Measurements from ENCODE around the gene OBP2B.
"Not testable (repeated sequence)": the region's sequence is repeated elsewhere in the genome, so short reads cannot be mapped to it uniquely, and the experiment has no call there.

OBP2B gene

DNA sequence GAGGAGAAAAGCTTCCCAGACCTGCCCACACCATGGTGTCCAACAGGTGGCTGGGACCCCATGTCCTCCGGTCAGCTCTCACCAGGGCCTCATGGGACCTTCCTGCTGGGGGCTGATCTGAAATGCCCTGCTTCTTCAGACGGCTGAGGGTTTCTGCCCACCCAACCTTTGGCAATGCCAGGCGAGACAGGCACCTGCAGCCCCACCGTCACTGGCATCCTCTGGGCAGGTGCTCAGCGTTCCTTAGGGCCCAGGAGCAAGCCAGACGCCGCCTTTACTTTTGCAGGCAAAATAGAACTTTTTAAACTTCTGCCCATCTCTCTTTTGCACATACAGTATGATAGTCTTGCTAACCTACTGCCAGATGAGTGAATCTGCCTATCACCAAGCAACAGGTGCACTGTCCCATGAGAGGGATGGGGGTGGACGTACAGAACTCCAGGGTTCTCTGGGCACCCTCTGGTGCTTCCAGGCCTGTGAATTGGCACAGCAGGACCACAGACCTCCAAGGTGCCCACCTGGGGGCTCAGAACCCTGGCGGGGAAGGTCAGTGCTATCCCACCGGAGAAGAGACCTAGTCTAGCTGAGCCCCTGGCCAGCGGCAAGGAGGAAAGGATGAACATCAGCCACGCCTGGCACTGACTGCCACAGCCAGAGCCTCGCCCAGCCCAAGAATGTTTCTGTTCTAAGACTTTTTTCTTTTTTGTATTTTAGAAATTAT lies 7.5 kb downstream of the OBP2B start:
- no peak for DNase-seq (ENCODE audit: low spot score)

DNA sequence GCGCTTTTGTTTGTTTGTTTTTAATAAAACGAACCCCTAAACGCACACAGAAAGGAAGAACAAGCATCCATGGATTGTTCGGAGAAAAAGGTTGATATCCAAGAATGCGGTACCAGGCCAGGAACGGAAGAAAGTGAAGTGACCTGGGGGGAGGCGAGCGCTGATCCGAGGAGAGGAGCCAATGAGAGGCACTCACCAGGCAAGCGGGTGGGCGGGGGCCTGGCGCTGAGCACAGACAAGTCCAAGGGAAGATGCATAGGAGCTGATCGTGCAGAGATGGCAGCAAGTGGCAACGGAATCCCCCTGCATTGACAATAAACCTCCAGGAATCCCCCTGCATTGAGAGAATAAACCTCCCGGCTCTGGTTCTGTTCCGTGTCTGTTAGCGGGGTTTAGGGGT lies 8.4 kb downstream of the OBP2B start:
- no peak for DNase-seq (ENCODE audit: low spot score)

DNA sequence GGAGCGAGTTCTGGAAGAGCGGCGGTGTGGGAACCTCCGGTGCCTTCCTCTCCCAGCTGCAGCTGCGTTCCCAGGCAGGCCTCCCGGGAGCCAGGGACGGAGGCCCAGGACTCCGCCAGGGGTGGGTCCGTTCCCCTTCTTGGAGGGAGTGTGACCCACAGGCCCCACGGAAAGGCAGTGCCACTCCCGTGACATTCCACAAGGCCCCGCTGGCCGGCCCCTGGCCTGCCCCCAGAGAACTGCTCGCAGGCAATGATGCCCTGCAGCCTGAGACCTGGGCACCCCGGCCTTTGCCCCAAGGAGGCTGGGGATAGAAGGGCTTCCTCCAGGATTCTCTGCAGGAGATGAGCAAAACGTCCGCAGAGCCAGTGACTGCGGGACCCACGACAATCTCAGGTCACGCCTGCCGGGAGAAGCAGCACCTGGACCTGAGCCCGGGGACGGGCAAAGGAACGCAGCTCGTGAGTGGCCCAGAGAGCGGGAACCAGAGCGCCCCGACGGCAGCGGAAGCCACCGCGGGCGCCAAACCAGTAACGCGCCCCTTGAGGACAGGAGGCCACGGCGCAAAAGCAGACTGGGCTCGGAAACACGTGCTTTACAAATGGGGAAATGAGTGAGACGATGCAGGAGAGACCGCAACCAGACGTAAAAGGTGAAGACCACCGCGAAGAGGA lies 9.3 kb downstream of the OBP2B start:
- peak; percentile 34 for DNase-seq (ENCODE audit: low spot score)

DNA sequence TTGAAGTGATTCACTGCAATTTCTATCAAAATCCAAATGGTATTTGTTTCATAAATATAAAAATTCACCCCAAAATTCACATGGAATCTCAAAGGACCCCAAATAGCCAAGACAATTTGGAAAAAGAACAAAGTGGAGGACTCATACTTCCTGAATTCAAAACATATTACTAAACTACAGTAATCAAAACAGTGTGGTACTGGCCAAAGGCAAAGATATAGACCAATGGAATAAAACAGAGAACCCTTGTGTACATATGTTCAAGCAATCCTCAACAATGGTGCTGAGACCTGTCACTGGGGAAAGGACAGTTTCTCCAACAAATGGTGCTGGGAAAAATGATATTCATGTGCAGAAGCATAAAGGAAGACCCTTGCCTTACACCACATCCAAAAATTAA lies 14.0 kb downstream of the OBP2B start:
- DNase-seq (ENCODE audit: low spot score): no peak

DNA sequence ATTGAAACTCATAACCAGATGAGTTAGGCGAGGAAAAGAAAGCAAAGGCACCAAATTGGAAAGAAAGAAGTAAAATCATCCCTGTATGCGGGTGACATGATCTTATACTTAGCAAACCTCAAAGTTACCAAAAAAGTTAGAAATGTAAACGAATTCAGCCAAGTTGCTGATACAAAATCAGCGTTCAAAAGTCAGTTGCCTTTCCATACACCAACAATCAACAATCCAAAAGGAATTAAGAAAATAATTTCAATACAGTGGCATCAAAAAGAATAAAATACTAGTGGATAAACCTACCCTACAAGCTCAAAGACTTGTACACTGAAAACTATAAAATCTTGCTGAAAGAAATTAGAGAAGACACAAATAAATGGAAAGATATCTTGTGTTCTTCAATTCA lies 14.5 kb downstream of the OBP2B start:
- DNase-seq (ENCODE audit: low spot score): no peak

DNA sequence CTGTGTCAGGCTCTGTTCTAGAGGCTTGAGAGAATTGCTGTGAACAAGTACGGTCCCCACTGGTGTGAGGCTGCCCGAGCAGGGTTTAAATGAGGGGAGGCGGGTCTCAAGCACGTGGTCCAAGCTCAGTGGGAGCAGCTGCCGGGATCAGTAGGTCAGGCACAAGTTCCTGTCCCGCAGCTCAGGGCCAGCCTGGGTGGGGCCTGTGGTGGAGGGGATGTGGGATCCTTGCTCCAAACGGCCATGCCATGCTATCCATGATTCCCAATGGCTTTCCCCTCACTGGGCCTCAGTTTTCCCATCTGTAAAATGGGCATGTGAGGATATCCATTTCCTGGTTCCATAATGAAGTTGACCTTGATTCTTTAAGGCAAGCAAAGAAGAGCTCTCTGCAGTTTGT lies 17.1 kb downstream of the OBP2B start:
- no peak for DNase-seq (ENCODE audit: low spot score)

DNA sequence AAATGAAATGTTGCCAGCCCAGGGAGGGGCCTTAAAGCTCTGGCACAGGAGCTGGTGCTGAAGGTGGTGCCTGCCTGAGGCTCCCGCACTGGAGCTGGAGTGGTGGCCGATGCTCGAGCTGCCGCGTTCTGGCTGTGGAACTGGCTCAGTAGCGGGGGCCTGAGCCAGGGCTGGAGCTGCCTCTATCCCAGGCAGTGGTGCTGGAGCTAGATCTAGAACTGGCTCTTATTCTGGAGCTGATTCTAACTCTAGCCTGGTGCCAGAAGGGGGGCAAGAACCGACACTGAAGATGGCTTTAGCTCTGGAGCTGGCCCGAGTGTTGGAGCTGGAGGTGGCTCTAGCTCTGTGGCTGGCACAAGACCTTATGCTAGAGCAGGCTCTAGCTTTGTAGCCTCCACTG lies 19.2 kb downstream of the OBP2B start:
- no peak for DNase-seq (ENCODE audit: low spot score)

DNA sequence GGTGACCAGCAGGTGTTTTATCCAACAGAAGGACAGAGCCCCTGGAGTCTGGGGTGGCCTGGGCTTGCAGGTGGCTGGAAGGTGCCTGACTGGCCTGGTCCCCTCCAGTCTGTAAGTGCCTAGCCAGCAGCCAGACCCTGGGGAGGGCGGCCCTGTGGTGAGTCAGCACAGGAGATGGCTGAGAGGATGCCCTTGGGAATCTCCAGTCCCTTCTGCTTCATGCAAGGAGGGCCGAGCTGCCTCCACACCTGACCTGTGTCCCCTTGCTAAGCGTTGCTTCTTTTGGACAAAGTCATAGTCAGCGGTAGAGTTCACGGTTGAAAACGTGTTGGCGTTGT lies 20.2 kb downstream of the OBP2B start:
- DNase-seq (ENCODE audit: low spot score): no peak

DNA sequence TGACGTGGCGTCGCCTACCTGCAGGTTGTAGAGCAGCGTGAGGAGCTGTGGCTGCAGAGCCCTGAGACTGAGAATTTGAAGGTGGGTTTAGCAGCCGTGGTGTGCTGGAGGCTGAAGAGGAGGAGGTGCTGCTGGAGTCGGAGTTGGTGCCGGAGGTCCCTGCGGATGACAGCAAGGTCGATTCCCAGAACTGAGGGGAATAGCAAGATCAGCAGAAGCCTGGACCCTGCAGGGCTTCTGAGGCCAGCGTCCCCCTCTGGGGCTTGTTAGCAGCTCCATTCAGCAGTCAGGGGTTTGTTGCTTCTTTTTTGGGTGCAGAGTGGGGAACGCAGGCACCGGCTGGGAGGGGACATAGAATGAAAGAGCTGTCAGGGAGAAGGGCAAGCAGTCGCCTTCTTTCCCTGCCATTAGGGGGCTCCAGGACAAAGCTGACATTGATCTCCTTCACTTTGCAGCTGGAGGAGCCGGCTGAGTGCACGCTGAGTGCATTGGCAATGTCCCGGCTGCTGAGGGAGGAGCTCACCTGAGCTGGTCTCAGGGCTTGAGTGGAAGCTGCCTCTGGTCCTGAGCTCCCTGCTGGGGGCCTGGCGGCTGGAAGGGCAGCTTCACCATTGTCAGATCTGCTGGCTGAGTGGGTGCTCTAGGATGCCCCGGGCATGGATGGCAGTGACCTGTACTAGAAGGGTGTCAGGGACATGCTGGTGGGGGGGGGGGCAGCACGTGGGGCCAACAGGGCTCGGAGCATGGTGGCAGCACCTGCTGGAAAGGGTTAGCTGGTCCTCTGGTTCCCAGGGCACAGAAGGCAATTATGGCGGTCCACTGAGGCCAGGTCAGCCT lies 20.8 kb downstream of the OBP2B start:
- DNase-seq (ENCODE audit: low spot score): no peak

DNA sequence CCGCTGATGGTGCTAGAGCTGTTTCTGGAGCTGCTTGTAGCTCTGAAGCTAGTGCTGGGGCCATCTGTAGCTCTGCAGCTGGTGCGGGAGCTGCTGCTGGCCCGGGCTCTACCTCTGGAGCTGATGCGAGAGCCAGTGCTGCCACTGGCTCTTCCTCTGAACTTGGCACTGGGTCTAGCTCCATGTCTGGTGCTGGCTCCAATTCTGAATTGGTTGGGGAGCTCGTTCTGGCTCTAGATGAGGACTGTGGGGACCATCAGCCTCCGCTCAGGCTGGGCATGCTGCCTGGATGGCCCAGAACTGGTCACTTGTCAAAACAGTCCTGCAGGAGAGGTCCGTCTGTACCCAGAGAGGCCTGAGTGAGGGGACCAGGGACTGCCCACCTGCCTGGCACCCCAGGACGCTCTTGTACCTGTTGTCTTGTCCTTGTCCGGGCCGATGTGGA lies 21.5 kb downstream of the OBP2B start:
- no peak for DNase-seq (ENCODE audit: low spot score)

DNA sequence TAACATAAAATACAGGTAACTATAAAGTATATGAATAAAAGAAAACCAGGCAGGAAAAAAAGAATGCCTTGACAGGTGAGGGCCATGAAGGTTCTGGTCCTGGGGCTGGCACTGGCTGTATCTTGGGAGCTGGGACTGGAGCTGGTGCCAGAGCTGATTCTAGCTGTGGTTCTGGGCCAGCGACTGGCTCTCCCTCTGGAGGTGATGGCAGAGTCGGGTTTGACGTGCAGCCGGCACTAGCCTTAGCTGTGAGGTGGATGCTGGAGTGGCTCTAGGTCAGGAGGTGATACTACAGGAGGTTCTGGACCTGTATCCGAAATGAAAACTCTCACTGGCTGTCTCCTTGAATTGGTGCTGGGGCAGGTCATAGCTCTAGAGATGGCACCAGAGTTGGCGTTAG lies 22.3 kb downstream of the OBP2B start:
- no peak for DNase-seq (ENCODE audit: low spot score)

DNA sequence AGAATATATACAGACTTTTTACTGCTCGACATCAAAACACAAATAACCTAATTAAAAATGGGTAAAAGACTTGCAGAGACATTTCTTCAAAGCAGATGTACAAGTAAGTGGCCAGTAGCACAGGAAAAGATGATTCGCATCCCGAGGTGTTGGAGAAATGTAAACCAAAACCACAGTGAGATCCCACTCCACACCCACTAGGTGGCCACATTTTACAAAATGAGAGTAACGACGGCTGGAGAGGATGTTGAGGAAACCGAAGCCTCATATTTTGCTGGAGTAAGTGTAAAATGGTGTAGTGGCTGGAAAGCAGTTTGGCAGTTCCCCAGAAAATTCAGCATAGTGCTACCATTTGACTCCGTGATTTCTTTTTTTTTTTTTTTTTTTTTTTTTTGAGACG lies 24.1 kb downstream of the OBP2B start:
- peak; percentile 46 for DNase-seq (ENCODE audit: low spot score)

DNA sequence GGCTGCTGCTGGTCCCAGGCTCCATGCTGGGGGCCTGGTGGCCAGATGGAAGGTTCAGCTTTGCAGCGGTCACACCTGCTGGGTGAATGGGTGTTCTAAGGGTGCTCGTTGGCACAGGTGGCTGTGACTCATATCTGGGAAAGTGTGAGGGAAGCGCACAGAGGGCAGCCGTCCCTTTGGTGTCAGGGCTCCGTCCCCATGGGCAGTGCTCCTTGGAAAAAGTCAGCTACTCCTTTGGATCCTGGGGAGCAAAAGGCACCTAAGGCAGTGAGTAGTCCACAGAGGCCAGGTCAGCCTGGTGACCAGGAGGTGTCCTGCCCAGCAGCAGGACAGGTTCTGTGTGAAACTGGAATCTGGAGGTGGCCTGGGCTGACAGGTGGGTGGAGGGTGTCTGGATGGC lies 26.9 kb downstream of the OBP2B start:
- no peak for DNase-seq (ENCODE audit: low spot score)

DNA sequence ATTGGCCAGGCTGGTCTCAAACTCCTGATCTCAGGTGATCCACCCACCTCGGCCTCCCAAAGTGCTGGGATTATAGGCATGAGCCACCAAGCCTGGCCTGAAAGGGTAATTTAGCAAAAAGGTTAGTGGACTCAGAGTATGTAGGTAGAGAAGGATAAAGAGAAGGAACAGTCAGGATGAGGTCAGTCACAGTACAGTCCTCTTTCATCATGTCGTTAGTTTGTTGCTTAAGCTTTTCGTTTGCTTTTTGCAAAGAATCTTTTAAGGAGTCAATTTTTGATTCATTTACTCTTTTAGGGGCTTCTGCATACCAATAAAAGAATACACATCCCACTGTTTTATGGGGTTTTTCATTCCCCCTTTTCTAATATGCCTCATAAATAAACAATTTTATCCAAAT lies 27.5 kb downstream of the OBP2B start:
- no peak for DNase-seq (ENCODE audit: low spot score)

DNA sequence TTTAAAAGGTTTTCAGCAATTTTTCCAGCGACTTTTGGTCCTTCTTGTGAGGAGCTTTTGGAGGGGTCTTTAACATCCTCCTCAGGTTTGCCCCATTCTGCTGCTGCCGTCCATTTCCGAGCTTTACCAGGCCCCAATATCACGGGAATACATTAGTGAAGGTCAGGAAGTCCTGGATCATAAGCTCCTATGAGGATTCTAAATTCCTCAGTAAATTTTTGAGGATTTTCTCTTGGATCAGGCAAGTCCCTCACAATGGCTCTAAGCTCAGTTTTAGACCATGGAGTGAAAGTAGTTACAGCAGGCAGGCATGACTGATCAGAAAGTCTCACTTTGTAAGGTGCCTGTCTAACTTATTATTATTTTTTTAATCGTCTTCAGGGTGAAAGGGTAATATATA lies 28.1 kb downstream of the OBP2B start:
- no peak for DNase-seq (ENCODE audit: low spot score)

DNA sequence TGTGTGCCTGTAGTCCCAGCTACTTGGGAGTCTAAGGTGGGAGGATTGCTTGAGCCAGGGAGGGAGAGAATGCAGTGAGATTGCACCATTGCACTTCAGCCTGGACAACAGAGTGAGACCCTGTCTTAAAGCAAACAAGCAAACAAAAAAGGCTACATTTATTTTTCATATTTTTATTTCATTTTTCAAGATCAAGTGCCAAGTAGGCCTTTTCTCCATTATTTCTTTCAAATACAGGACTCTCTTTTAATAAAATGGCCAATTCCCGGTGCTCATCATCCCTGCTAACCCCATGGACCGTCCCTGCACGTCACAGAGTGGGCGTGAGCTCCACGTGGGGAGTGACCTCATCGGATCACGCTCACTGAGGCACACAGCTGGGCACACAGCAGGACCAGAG lies 36.0 kb downstream of the OBP2B start:
- no peak for DNase-seq (ENCODE audit: low spot score)

DNA sequence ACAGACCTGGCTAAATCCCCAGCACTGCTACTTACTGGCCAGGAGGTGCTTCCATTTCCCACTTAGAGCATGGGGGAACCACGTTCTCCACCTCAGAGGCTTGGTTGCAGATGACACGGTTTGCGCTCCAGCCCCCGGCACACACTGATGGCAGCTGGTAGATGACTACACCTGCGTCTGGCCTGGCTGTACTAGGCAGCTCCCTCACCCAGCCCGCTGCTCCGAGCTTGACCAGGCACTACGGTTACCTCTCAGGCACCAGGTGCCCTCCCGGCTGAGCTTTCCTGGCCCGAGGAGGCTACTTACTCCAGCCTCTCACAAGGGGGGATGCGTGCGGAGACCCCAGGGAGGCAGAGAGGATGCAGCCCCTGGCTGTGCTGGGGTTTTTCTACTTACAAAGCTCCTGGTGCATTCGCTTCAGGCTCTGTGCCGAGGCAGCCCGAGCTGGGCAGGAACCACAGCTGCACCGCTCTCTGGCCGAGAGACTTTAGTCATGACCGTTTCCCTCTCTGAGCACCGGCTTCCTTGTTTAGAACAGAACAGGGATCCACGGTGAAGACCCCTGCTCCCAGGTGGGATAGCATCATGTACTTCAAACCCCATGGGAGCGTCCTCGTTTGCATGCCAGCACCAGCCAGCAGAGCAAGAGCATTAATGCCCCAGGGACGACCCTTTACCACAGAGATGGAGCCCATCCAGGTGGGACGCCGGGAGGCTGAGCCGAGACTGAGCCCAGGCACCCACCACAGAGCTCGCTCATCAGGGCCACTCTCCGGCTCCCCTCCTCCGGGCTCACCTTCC lies 37.7 kb downstream of the OBP2B start:
- no peak for DNase-seq (ENCODE audit: low spot score)

DNA sequence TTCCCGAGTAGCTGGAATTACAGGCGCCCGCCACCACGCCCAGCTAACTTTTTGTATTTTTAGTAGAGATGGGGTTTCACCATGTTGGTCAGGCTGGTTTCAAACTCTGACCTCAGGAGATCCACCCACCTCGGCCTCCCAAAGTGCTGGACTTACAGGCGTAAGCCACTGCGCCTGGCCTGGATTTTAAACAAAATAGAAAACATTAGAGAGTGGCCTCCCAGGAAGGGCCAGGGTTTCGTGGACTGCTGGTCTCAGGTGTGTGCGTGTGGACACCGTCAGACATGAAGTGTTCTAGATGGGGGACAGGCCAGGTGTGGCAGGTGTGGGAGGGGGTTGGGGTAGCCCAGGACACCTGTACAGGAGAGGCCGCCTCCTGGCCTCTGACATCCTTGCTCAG lies 38.3 kb downstream of the OBP2B start:
- no peak for DNase-seq (ENCODE audit: low spot score)

DNA sequence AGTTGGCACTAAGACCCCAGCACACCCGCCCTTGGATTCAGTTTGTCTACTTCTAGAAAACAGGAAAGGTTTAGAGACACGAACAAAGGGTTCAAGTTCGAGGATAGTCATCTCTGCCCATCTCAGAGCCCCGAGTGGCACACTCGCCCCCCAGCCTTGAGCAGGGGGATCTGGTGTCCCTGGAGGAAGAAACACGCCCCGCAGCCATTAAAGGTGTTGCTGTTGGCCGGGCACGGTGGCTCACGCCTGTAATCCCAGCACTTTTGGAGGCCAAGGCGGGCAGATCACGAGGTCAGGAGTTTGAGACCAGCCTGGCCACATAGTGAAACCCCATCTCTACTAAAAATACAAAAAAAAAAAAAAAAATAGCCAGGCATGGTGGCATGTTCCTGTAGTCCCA lies 39.4 kb downstream of the OBP2B start:
- DNase-seq (ENCODE audit: low spot score): not testable (repeated sequence)

DNA sequence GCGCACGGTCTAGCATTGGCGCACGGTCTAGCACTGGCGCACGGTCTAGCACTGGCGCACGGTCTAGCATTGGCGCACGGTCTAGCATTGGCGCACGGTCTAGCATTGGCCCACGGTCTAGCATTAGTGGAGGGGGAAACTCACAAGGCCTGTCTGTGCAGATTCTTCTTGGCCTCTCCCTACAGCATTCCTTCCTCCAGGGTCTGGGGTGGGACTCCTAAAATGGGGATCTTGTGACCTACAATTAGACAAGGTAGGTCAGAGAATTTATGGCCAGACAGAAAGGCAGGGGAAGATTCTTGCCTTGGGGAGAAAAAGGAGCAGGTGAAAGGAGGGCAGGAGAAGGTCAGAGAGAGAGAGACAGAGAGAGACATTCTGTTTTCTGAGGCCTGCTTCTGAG lies 39.9 kb downstream of the OBP2B start:
- DNase-seq (ENCODE audit: low spot score): no peak

DNA sequence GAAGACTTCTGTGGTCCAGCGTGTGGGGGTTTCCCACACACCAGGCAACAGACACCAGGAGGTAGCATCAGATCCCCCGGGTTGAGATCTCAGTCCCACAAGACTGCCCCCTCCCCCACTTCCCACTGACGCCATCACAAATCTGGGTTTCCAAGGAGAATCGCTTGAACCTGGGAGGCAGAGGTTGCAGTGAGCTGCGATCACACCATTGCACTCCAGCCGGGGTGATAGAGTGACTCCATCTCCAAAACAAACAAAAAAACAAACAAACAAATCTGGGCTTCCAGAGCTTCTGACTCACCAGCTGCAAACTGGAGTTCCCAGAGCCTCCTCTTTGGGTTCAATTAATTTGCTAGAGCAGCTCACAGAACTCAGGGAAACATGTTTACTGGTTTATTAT lies 40.6 kb downstream of the OBP2B start:
- no peak for DNase-seq (ENCODE audit: low spot score)

DNA sequence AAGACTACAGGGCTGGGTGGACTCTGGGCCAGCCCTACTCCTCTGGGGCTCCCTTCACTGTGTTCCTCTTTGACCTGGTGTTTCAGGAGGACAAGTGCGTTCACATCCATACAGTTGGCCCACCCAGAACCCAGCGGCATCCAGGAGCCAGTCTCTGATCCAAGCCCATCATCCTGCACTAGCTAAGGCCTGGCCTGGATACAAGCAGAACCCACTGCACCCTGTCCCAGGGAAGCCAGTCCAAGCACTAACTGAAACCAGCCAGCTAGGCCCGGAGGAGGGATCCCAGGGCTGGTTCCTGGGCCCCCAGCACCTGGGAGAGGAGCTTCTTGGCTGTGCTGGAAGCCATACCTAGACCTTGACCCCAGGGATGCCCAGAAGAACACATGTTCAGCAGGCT lies 41.3 kb downstream of the OBP2B start:
- DNase-seq (ENCODE audit: low spot score): no peak

Data from CD4-positive, alpha-beta T cell treated with Interleukin-2 at 100 ng/mL for 4 hours (primary cell).